ENCODE measurements around the gene ECPAS. TPM values are rescaled to one million over a fixed set of nuclear protein-coding genes. Genes with fewer than 3 reads are reported as not detected.
"Not testable (repeated sequence)": the region's sequence is repeated elsewhere in the genome, so short reads cannot be mapped to it uniquely, and the experiment has no call there.

ECPAS gene
- total RNA-seq, 1 donor from 2014 or later, result 95.0 TPM

DNA sequence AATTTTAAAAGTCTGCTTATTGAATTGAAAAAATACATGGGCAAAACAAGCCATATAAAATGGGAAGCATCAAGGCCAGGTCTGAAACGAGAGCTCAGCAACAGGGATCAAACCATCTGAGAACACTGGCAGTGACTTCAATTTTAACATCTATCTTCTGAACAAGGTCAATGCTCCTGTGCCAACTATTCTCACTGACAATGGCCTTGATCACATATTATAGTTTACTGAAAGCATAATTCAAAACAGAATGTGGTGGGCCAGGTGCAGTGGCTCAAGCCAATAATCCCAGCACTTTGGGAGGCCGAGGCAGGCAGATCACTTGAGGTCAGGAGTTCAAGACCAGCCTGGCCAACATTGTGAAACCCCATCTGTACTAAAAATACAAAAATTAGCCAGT, 9.0 kb downstream of the ECPAS start:
- FAIRE-seq, result no peak

DNA sequence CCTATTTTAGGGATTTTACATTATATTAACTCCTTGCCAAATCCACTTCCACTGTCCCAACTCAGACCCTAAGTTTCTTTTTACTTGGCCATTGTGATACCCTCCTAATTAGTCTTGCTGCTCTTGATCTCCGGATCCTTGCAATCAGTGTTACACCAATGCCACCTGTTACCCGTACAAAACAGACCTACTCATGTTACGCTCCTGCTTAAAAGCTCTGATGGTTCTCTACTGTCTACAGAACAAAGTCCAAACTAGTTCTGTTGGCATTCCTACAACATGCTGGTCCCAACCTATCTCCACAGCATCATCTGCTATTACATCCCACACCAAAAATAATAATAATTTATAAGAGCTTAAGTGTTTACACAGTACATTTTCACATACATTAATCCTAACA, 9.8 kb downstream of the ECPAS start:
- DNase-seq (ENCODE audit: low spot score in 2 of 2), result no peak
- no peak for FAIRE-seq

More for the DNA sequence above, 9.0 kb downstream of the ECPAS start:
- no peak for DNase-seq (ENCODE audit: low spot score in 2 of 2)

DNA sequence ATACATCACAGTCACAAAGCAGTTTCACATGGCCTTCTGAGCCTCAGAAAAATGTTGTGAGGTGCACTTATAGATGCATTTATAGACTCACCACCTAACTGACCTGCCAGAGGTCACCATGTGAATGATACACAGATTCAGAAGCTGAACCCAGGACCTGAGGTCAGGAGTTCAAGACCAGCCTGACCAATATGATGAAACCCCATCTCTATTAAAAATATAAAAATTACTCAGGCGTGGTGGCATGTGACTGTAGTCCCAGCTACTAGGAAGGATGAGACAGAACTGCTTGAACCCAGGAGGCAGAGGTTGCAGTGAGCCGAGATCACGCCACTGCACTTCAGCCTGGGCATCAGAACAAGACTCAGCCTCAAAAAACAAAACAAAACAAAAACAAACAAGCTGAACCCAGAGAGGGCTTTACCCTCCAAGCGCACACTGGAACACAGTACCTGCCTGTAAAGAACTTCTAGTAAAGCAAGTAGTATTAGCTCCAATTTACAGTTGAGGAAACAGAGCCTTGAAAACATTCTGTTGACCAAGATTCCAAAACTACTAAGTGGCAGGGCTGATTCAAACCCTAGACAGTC, 16.3 kb downstream of the ECPAS start:
- DNase-seq (ENCODE audit: low spot score in 2 of 2) (no peak), FAIRE-seq (no peak)

DNA sequence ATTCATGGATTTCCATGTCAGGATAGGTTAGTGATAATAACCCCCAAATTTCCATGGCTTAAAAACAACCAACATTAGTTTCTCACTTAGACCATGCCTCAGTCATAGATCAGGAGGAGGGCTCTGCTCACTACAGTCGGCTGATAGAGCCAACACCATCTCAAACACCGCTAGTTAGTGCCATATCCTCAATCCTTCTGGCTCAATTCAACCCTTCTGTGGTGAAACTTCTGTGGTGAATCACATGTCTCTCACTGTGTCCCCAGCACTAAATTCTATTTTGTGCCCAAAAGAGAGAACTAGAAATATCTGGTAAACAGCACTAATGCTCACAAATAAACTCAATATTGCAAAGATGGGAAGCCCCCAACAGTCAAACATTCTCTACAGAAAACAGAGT, 21.1 kb downstream of the ECPAS start:
- DNase-seq (ENCODE audit: low spot score in 2 of 2) (no peak), FAIRE-seq (no peak)

DNA sequence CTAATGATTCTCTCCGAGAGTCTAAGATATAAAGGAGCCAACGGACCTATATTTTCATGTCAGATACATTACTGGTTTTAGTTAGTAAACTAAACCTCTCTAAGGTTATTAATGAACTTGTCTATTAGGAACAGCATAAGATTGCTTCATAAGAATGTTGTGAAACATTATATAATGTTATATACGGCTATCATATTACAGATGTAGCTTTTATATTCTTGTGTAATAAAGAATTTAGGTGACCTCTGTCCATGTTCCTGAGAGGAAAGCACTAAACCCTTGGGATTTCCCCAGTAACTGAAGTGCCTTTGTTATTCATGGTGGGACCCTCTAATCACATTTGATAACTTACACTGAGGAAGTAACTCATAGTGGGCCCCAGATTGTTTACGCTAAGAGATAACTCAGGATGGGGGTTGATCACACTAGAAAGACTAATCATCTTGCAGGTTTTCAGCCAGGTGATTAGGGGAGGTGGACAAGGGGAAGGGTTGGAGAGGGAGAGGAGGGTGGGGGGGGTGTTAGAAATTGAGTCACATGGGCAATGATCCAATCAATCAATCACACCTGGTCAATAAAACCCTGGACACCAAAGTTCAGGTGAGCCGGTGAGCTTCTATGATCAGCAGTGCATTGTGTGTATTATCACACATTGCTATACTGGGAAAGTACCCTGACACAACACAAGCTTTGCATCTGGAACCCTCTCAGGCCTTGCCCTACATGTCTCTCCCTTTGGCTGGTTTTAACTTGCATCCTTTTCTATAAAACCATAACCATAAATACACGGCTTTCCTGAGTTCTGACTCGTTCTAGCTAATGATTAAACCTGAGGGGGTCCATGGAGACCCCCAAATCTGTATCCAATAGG, 25.8 kb downstream of the ECPAS start:
- DNase-seq (ENCODE audit: low spot score in 2 of 2) (no peak), FAIRE-seq (no peak)

DNA sequence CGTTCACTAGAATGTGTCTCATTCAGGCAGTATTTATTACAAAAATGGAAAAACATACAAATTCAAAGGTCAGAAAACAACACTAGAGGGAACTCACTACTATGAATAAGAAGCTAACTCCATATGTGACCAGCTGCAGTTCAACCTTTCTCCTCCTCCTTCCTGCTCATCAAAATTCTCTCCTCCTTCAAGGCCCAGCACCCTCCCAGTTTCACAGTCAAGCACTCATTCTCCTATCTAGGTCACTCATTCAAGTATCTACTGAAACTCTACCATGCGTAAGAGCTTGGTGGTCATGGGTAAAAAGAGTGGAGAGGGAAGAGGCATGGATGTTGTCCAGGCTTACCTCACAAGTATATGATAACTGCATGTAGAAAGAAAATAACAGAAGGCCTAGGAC, 27.7 kb downstream of the ECPAS start:
- FAIRE-seq, result no peak
- DNase-seq (ENCODE audit: low spot score in 2 of 2), result no peak

DNA sequence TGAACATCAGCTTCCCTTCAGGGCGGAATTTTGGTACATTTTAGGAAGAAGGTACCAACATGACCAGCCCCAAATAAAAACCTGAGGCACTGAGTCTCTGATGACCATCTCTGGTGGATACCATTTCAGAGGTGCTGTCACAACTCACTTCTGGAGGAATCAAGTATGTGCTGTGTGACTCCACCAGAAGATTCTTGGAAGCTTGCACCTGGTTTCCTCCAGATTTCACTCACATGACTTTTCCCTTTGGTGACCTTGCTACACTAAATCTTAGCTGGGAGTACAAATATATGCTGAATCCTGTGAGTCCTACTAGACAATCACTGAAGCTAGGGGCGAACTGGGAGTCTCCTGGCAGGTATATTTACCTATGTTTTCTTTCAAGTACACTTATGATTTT, 28.5 kb downstream of the ECPAS start:
- FAIRE-seq (no peak), DNase-seq (ENCODE audit: low spot score in 2 of 2) (no peak)

DNA sequence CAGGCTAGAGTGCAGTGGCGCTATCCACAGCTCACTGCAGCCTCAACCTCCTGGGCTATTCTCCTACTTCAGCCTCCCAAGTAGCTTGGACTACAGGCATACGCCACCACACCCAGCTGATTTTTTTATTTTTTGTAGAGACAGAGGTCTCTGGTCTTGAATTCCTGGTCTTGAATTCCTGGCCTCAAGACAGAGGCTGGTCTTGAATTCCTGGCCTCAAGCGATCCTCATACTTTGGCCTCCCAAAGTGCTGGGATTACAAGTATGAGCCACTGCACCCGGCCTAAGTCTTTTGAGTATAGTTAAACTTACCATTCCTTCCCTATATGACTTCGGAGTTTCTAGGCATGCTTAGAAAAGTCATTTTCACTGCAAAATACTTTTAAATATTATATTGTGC, 29.4 kb downstream of the ECPAS start:
- no peak for FAIRE-seq
- no peak for DNase-seq (ENCODE audit: low spot score in 2 of 2)

DNA sequence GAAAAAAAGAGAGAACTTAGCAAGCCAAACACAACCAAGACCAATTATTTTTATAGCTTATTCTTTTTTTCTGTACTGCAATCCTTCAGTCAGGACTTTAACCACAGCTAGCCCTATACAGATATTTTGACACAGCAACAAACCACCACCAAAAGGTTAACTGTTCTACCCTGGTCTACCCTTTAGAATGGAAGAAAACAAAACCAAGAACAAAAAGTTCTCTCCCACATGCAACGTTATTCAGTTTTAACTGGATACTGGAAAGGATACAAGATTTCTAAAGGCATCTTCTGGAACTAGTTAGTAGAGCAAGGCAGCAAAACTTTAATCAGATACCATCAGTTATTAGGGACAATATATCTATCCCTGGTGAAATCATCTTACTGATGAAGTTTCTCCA, 32.6 kb downstream of the ECPAS start:
- no peak for FAIRE-seq
- DNase-seq (ENCODE audit: low spot score in 2 of 2), result no peak

DNA sequence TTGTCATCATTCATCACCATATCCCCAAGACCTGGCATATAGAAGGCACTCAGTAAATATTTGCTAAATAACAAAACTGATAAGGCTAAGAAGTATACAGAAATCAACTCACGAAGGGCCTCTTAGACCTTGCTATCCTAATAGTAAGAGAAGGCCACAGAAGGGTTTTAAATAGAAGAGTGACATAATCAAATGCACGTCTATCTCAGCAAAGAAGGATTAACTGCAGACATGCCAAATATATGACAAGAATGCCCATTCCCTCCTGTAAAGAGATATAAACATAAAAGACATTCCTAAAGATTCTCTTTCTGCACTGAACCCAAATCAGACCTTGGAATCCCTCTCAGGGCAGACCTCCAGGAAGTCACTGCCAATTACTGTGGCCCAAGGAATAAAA, 34.1 kb downstream of the ECPAS start:
- DNase-seq (ENCODE audit: low spot score in 2 of 2), result no peak
- no peak for FAIRE-seq

DNA sequence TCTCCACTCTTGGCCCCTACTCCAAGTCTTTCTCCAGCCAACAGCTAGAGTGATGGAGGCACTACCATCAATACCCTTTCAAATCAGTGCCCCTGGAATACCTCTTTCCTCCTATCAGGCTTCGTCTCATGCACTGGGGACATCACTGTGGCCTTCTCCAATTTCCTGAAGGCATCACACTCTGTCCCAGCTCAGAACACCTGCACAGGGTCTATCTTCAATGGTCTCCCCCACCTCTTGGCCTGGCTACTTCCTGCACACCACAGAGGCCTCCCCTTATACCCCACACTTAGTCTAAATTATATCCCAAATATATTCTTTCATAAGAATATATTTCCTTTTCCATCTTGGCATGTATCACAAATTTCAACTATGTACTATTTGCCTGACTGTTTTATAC, 34.5 kb downstream of the ECPAS start:
- DNase-seq (ENCODE audit: low spot score in 2 of 2), result no peak
- FAIRE-seq, result no peak

DNA sequence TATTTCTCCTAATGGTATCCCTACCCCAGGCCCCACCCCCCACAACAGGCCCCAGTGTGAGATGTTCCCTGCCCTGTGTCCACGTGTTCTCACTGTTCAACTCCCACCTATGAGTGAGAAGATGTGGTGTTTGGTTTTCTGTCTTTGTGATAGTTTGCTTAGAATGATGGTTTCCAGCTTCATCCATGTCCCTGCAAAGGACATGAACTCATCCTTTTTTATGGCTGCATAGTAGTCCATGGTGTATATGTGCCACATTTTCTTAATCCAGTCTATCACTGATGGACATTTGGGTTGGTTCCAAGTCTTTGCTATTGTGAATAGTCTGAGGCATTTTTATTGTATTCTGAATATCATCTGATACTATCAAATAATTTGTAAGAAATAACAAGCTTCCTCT, 38.4 kb downstream of the ECPAS start:
- not testable (repeated sequence) for FAIRE-seq; DNase-seq (ENCODE audit: low spot score in 2 of 2)

DNA sequence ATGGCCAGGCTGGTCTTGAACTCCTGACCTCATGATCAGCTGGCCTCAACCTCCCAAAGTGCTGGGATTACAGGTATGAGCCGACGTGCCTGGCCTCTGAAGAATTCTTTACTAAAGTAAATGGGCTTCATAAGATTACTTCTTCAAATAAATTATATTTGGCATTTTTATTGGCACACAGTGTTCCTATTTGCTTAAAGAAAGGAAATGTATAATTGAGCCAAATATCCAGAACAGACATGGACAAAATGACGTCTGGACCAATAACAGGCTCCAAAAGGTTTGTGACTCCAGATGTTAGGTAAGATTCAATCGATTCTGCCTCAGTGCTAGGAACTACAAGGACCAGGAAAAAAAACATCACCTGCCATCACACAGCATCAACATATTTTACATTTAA, 40.7 kb downstream of the ECPAS start:
- no peak for DNase-seq (ENCODE audit: low spot score in 2 of 2)

DNA sequence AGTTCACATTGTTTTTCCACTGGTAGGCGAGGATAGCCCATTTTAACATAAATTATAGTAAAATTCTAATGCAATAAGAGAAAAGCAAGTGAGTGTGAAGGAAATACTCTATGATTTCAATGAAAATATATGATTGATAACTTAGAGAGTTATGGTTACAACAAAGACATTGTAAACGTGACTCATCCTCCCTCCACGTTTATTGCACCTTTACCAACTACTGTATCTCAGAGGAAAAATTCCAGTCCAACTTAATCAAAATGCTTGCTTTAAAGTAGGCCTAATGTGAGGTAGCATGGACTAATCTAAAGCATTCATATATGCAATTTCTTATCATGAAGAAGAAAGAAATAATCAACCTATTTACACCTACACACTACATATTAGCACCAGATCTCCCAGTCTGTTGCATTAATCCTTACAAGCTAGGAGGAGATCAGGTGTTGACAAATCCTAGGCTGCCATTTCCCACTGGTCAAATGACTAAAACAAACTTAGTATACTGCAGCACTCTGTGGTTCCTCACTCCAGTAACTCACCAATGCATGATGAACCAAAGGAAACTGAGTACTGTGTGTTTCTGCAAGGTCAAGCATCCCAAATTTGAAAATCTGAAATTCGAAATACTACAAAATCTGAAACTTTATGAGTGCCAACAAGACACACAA, 41.7 kb downstream of the ECPAS start:
- FAIRE-seq, result no peak

More for the DNA sequence above, 40.7 kb downstream of the ECPAS start:
- FAIRE-seq, result no peak

DNA sequence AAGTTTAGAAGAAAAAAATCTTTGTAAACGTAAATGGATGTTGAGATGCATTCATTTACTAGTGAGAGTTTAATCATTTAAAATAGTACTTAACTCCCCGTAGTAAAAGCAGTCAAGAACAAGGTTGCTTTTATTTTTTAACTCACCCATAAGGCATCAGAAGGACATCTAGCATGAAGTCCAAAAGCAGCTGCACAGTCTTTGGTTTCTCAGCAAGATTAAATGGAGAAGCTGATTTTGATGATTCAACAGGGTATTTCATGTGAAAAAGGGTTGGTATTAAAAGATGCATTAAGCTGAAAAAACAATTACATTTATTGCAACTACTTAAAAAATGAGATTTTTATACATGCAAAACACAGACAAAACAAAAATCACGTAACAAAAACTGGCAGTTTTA, 44.0 kb downstream of the ECPAS start:
- FAIRE-seq, result no peak
- DNase-seq (ENCODE audit: low spot score in 2 of 2), result no peak

More for the DNA sequence above, 41.7 kb downstream of the ECPAS start:
- no peak for DNase-seq (ENCODE audit: low spot score in 2 of 2)

DNA sequence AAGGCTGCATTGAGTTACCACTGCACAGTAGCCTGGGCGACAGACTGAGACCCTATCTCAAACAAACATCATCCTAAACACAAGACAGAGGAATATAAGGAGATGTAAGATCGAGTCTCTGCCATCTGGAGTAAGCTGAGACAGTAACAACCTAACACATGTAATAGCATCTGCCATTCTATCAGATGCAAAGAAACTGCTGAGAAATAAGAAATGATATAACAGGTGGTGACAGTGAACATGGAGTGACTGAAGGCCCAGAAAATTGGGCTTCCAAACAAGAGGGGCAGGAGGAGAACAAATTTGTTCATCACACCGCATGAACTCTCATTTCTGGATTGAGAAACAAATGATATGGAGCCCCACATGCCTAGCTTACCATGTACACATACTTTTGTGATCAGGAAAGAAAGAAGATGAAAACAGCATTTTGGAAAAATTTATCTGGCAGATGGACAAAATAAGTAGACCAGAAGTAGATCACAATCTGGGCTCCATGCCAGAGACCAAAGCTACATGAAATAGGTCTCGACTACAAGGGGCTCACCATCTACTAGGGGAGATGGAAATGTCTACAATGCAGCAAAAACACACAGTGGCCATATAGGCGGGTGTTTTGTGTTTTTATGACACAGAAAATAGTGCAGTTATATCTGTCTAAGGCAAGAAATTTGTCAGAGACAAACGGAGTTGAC, 45.5 kb downstream of the ECPAS start:
- FAIRE-seq (no peak), DNase-seq (ENCODE audit: low spot score in 2 of 2) (no peak)

DNA sequence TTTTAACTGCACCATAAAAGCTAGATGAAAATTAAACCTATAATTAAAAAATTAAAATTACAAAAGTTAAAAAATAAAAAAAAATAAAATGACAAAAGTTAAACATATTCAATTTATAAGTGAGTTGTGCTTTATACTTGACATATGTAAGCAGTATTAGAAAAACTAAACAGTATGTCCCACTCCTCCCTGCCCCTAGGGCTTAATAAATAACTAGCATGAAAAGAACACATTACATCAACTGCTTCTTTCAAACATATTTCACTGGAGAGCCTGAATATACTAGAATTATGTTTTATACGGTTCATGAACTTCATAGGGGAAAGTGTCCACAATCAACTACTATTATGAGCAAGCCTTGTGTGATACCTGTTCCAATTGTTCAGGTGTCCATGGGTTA, 47.6 kb downstream of the ECPAS start:
- FAIRE-seq (peak; percentile 43), DNase-seq (ENCODE audit: low spot score in 2 of 2) (no peak)

DNA sequence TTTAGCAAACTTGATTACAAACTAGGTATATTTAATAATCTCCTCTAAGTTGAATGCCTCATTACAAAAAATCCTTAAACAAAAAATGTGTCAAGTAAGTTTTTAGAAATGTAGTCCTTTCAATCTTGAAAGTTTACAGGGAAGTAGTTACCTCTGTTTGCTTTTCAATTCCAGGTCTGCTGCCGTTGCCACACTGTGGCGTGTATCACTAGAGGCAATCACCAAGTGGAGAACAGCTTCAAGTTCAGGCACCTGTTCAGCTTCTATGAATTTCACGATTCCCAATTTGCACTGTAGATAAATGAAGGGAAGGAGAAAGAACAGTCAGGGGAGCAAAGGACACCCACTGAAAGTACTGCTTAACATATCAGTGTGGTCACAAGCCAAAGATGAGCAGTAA, 51.1 kb downstream of the ECPAS start:
- FAIRE-seq, result no peak
- no peak for DNase-seq (ENCODE audit: low spot score in 2 of 2)

DNA sequence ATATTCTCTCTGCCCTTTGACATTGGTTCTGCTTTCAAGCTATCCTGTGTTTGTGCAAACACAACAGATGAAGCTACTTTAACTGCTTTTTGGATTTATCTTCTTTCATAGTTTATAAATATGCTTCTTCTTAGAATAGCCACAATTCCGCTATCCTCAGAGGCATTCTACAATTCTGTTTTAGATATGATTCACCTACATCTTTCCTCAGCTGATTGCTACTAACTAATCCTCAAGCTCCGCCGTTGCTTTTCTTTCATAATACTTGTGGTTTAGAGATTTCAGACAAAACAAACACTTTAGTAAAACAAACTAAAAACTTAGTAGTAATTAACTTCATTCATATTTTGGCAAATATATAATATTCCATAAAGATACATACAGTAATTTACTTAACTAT, 52.5 kb downstream of the ECPAS start:
- DNase-seq (ENCODE audit: low spot score in 2 of 2) (no peak), FAIRE-seq (no peak)

DNA sequence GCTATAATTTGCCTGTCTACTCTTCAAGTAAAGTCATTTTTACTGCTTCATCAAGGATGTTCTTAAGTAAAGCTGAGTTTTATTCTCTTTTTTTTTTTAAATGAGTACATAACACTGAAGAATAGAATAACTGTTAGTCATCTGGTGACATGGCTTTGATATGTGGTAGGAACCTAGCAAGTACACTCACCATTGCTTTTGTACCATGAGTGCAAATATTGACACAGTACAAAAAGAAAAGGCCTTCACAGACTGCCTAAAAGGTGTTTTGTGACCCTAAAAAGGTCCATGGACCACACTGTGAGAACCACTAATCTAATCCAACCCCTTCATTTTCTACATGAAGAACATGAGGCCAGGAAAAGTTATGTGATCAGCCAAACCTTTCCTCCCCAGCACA, 55.0 kb downstream of the ECPAS start:
- no peak for FAIRE-seq
- no peak for DNase-seq (ENCODE audit: low spot score in 2 of 2)

DNA sequence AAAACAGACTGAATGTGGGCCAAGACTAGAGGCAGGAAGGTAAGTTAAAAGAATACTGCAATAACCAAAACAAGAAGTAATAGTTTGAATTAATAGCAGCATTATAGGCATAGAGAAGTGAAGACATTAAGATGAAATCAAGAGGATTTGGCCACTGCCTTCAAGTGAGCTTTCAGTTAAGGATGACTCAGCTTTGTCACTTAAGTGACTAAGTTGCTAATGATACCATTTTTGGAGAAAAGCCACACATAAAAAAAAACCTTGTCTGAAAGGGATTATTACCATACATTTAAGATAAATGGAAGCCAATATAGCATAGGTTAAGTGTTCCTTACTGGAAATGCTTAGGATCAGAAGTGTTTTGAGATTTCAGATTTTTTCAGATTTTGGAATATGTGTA, 57.0 kb downstream of the ECPAS start:
- FAIRE-seq (no peak), DNase-seq (ENCODE audit: low spot score in 2 of 2) (no peak)
